IPS-20b (cell line): ENCODE results near the gene ZC2HC1B.
"Not testable (repeated sequence)": the region's sequence is repeated elsewhere in the genome, so short reads cannot be mapped to it uniquely, and the experiment has no call there.

ENCODE experiments used
- H3K27ac ChIP-seq: one replicate; pipeline ENCODE4 v1.5.1; 2013; ENCODE audit warnings: low read length
- H3K27me3 ChIP-seq: 2 replicates; pipeline ENCODE4 v1.6.1; 2013; ENCODE audit warnings: mild to moderate bottlenecking, low read length, inconsistent platforms; ENCODE audit not compliant: insufficient read depth
- H3K36me3 ChIP-seq: 2 replicates; pipeline ENCODE4 v1.6.1; 2013; ENCODE audit warnings: low read depth, mild to moderate bottlenecking, inconsistent platforms, low read length, moderate library complexity; ENCODE audit not compliant: insufficient read depth
- H3K4me1 ChIP-seq: 2 replicates; pipeline ENCODE4 v1.6.1; 2013; ENCODE audit warnings: mild to moderate bottlenecking, control low read depth, inconsistent platforms, low read length, moderate library complexity; ENCODE audit not compliant: insufficient read depth
- H3K4me3 ChIP-seq: 2 replicates; pipeline ENCODE4 v1.5.1; 2013; ENCODE audit warnings: mild to moderate bottlenecking, low read length, inconsistent platforms
- H3K9ac ChIP-seq: 2 replicates; pipeline ENCODE4 v1.6.1; 2013; ENCODE audit warnings: low read depth, mild to moderate bottlenecking, inconsistent platforms, low read length, moderate library complexity
- H3K9me3 ChIP-seq: 2 replicates; pipeline ENCODE4 v1.6.1; 2013; ENCODE audit warnings: mild to moderate bottlenecking, low read depth, low read length, inconsistent platforms; ENCODE audit not compliant: insufficient read depth

ZC2HC1B gene

GRCh38 chr6:143871202-143871730 lies 7.0 kb downstream of the ZC2HC1B start:
- not testable (repeated sequence) for H3K9ac ChIP-seq, H3K4me1 ChIP-seq, H3K36me3 ChIP-seq, H3K27ac ChIP-seq, H3K4me3 ChIP-seq, H3K27me3 ChIP-seq, H3K9me3 ChIP-seq

GRCh38 chr6:143872201-143872600 lies 7.9 kb downstream of the ZC2HC1B start:
- no peak overlapping the region for H3K27ac ChIP-seq
- H3K4me1 ChIP-seq, result no peaks in the 10 kb centered on the region
- H3K27me3 ChIP-seq, result no peaks in the 10 kb centered on the region
- no peaks in the 10 kb centered on the region for H3K36me3 ChIP-seq
- no peak overlapping the region for H3K9ac ChIP-seq
- H3K4me3 ChIP-seq, result no peak overlapping the region
- H3K9me3 ChIP-seq, result peaks cover 6% of the 10 kb centered on the region; the same call in 1 of the 2 replicates

- not testable (repeated sequence) for H3K27me3 ChIP-seq, H3K9ac ChIP-seq, H3K36me3 ChIP-seq, H3K4me3 ChIP-seq, H3K27ac ChIP-seq, H3K4me1 ChIP-seq, H3K9me3 ChIP-seq
Measured at GRCh38 chr6:143873600-143873999, 9.3 kb downstream of the ZC2HC1B start.

DNA sequence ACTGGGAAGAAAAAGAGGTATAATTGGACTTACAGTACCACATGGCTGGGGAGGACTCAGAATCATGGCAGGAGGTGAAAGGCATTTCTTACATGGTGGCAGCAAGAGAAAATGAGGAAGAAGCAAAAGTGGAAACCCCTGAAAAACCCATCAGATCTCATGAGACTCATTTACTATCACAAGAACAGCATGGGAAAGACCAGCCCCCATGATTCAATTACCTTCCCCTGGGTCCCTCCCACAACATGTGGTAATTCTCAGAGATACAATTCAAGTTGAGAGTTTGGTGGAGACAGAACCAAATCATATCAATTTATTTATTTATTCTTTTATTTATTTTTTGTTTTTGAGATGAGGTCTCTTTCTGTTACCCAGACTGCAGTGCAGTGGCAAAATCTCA lies 10.2 kb downstream of the ZC2HC1B start:
- not testable (repeated sequence) for H3K27ac ChIP-seq, H3K9me3 ChIP-seq, H3K9ac ChIP-seq, H3K4me3 ChIP-seq, H3K36me3 ChIP-seq, H3K27me3 ChIP-seq, H3K4me1 ChIP-seq

DNA sequence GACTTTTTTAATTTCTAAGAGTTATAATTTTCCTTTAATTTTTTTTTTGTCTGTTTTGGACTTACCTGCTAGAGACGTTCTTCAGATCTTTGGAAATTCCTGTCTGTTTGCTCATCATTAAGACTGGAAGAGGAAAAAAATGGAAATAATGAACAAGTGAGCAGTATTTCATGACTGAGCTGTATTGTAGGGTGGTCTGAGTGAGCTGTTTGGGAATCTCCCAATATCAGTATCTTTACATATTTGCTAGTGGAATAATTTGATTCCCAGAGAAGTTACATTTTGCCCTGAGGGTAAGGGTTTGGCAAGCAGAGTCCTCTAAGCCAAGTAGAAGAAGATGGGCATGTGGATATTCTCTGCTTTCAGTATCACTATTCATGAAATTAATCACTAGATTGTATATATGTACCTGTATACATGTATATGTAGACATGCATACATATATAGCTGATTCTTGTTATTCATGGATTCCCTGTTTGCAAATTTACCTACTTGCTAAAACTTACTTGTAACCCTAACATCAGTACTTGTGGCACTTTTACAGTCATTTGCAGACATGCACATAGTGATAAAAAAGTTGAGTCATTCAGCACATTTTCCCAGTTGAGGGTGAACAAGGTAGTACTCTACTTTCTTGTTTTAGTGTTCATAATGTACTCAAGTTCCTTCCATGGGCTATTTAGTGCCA lies 13.5 kb downstream of the ZC2HC1B start:
- no peak overlapping the region for H3K4me3 ChIP-seq
- H3K27me3 ChIP-seq, result no peaks in the 10 kb centered on the region
- H3K27ac ChIP-seq, result no peak overlapping the region
- peaks cover 6% of the 10 kb centered on the region; the same call in 1 of the 2 replicates for H3K9me3 ChIP-seq
- H3K36me3 ChIP-seq, result no peaks in the 10 kb centered on the region
- no peaks in the 10 kb centered on the region for H3K4me1 ChIP-seq
- no peak overlapping the region for H3K9ac ChIP-seq

- no peaks in the 10 kb centered on the region for H3K36me3 ChIP-seq
- no peak overlapping the region for H3K4me3 ChIP-seq
- H3K4me1 ChIP-seq, result no peaks in the 10 kb centered on the region
- no peak overlapping the region for H3K9ac ChIP-seq
- H3K27ac ChIP-seq, result no peak overlapping the region
- H3K9me3 ChIP-seq, result peaks cover 6% of the 10 kb centered on the region; the same call in 1 of the 2 replicates
- H3K27me3 ChIP-seq, result no peaks in the 10 kb centered on the region
Measured at GRCh38 chr6:143878272-143878760, 14.0 kb downstream of the ZC2HC1B start.

GRCh38 chr6:143880412-143880811 lies 16.1 kb downstream of the ZC2HC1B start:
- no peaks in the 10 kb centered on the region for H3K9me3 ChIP-seq
- H3K9ac ChIP-seq, result no peak overlapping the region
- H3K27me3 ChIP-seq, result no peaks in the 10 kb centered on the region
- H3K4me1 ChIP-seq, result no peaks in the 10 kb centered on the region
- H3K27ac ChIP-seq, result no peak overlapping the region
- H3K36me3 ChIP-seq, result no peaks in the 10 kb centered on the region
- no peak overlapping the region for H3K4me3 ChIP-seq

GRCh38 chr6:143882401-143882930 lies 18.2 kb downstream of the ZC2HC1B start:
- no peak overlapping the region for H3K27ac ChIP-seq
- H3K4me1 ChIP-seq, result no peaks in the 10 kb centered on the region
- no peak overlapping the region for H3K9ac ChIP-seq
- H3K36me3 ChIP-seq, result no peaks in the 10 kb centered on the region
- H3K4me3 ChIP-seq, result no peak overlapping the region
- no peaks in the 10 kb centered on the region for H3K27me3 ChIP-seq
- H3K9me3 ChIP-seq, result no peaks in the 10 kb centered on the region

GRCh38 chr6:143884216-143884900 lies 20.1 kb downstream of the ZC2HC1B start:
- no peak overlapping the region for H3K27ac ChIP-seq
- no peak overlapping the region for H3K9ac ChIP-seq
- H3K9me3 ChIP-seq, result no peaks in the 10 kb centered on the region
- H3K4me1 ChIP-seq, result no peaks in the 10 kb centered on the region
- no peaks in the 10 kb centered on the region for H3K27me3 ChIP-seq
- H3K36me3 ChIP-seq, result no peaks in the 10 kb centered on the region
- H3K4me3 ChIP-seq, result no peak overlapping the region

DNA sequence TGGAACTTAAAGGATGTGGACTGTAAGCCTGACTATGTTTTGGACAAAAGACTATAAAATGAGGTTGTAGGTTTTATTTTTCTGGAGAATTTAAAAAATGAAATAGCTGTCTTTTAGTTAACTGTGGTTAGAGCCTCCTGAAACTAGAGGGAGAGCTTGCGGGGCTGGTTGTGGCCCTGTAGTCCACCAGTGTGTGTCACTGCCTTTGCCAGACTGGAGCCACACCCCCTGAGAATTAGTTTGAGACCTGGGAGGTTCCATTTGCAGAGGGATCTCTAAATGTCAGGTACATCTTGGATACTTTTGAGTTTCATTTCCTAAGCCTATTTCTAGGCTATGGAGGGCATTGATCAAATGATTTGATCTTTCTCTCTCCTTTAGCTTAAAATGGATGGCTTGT lies 20.8 kb downstream of the ZC2HC1B start:
- Histone ChIP-seq H3K27me3 (no peaks in the 10 kb centered on the region), H3K9ac (no peak overlapping the region), H3K4me1 (no peaks in the 10 kb centered on the region), H3K27ac (no peak overlapping the region), H3K9me3 (no peaks in the 10 kb centered on the region), H3K4me3 (no peak overlapping the region), H3K36me3 (no peaks in the 10 kb centered on the region)

- Histone ChIP-seq H3K36me3 (no peaks in the 10 kb centered on the region), H3K27ac (no peak overlapping the region)
Measured at GRCh38 chr6:143894655-143895054, 30.4 kb downstream of the ZC2HC1B start.

More at GRCh38 chr6:143894655-143895054, 30.4 kb downstream of the ZC2HC1B start:
- H3K4me3 ChIP-seq, result no peak overlapping the region
- H3K4me1 ChIP-seq, result peaks cover 4% of the 10 kb centered on the region; the same call in 1 of the 2 replicates
- no peak overlapping the region for H3K9ac ChIP-seq
- no peaks in the 10 kb centered on the region for H3K9me3 ChIP-seq
- no peaks in the 10 kb centered on the region for H3K27me3 ChIP-seq
